OCI-LY3 (cell line): ENCODE measurements around the gene NR3C2.

Experiments used
- EZH2phosphoT487 ChIP-seq: fragments of 200-600 bp; shearing (Covaris generic); IDR thresholded peaks from 2 replicates; pipeline ENCODE4 v1.6.1; 2018; ENCODE audit warnings: antibody characterized with exemption, mixed run types, low read depth
- TF ChIP-seq, protein P1 (sequence below): fragments of 200-600, 300-600 bp; sonication (generic); IDR thresholded peaks from 2 replicates; pipeline ENCODE4 v1.5.1; 2014; ENCODE audit warnings: antibody characterized with exemption, low read length, low read depth

DNA sequence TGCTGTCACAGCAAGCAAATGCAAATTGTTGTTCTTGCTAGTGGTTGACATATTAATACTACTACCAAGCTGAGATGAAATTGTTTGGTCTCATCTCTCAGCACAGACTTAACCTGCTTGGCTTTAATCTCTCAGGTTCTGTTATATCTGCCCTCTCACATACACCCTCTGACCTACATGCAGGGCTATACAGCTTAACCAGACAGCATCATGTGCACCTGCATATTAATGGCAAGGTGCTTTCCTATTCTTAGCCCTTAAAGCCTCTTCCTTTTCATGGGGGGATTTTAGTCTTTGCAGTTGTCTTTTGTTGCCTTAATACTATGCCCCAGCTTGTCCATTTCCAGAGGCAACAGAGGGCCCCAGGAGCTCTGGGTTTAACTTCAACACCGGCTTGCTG lies 114.5 kb downstream of the NR3C2 start:
- TF ChIP-seq, protein P1, sequence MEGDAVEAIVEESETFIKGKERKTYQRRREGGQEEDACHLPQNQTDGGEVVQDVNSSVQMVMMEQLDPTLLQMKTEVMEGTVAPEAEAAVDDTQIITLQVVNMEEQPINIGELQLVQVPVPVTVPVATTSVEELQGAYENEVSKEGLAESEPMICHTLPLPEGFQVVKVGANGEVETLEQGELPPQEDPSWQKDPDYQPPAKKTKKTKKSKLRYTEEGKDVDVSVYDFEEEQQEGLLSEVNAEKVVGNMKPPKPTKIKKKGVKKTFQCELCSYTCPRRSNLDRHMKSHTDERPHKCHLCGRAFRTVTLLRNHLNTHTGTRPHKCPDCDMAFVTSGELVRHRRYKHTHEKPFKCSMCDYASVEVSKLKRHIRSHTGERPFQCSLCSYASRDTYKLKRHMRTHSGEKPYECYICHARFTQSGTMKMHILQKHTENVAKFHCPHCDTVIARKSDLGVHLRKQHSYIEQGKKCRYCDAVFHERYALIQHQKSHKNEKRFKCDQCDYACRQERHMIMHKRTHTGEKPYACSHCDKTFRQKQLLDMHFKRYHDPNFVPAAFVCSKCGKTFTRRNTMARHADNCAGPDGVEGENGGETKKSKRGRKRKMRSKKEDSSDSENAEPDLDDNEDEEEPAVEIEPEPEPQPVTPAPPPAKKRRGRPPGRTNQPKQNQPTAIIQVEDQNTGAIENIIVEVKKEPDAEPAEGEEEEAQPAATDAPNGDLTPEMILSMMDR: no peak
- no peak for TF ChIP-seq EZH2phosphoT487
